Stomach smooth muscle (tissue), 2 donors: ENCODE data around the gene FRMD3.

Experiments
- H3K27ac ChIP-seq: one replicate; pipeline ENCODE4 v1.7.0; 2013; ENCODE audit warnings: mild to moderate bottlenecking, low read length, inconsistent platforms
- H3K27me3 ChIP-seq, 2 donors: one replicate each; pipeline ENCODE4 v1.7.0; 2013; ENCODE audit warnings: low read length in 2 of 2; ENCODE audit not compliant: insufficient read depth in 2 of 2, control insufficient read depth in 1 of 2
- H3K36me3 ChIP-seq, 2 donors: one replicate each; pipeline ENCODE4 v1.7.0; 2013; ENCODE audit warnings: low read length in 2 of 2; ENCODE audit not compliant: control insufficient read depth in 2 of 2, insufficient read depth in 2 of 2
- H3K4me1 ChIP-seq: one replicate; pipeline ENCODE4 v1.7.0; 2013; ENCODE audit warnings: low read length; ENCODE audit not compliant: control insufficient read depth, insufficient read depth
- H3K4me3 ChIP-seq, 2 donors: one replicate each; pipeline ENCODE4 v1.7.0; 2013; ENCODE audit warnings: low read length in 2 of 2
- H3K9ac ChIP-seq, 2 donors: one replicate each; pipeline ENCODE4 v1.7.0; 2013; ENCODE audit warnings: low read length in 2 of 2, mild to moderate bottlenecking in 1 of 2
- H3K9me3 ChIP-seq, 2 donors: one replicate each; pipeline ENCODE4 v1.7.0; 2013; ENCODE audit warnings: low read length in 2 of 2; ENCODE audit not compliant: control insufficient read depth in 2 of 2
- donor health status: healthy.
- donor health status: Pancreatic carcinoma.

Gene FRMD3

DNA sequence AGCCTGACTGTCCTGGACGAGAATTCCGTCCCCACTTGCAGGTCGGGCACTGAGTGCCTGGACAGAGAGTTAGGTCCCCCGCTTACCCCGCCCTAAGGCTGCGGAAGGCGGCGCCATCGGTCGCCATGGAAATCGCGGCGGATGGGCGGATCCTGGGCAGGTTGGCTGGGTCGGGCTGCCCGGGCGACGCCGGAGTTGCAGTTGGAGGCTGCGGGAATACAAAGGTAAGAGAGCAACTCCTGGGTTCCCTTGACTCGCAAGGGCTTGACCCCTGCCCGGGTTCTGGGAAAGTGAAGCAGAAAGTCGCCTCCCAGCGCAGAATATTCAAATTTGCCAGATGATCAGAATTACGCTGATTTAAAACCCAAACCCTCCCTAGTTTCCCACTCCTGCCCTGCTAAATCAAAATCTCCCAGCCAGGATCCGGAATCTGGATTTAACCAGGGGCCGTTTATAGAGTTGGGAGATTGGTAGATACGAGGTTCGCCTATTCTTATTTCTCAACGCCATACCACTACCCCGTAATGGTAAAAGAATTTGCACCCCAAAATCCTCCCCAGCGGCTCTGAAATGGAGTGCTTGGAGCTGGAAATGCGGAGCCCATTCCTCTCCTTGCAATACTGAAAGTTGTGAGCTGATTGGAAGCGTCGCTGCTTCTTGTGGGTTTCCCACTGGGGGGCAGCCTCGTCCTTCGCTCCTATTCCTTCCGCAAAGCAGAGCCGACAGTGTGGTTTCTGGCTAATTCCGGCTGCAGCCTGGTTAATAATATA lies 318.9 kb downstream of the FRMD3 start:
- Histone ChIP-seq H3K9ac (peak overlapping the region; percentile 51 to 84), H3K9me3 (no peaks in the 10 kb centered on the region), H3K27me3 (no peaks in the 10 kb centered on the region), H3K4me1 (peaks cover 6% of the 10 kb centered on the region), H3K36me3 (no peaks in the 10 kb centered on the region), H3K4me3 (peak overlapping the region; percentile 79), H3K27ac (peak overlapping the region; percentile 53)

DNA sequence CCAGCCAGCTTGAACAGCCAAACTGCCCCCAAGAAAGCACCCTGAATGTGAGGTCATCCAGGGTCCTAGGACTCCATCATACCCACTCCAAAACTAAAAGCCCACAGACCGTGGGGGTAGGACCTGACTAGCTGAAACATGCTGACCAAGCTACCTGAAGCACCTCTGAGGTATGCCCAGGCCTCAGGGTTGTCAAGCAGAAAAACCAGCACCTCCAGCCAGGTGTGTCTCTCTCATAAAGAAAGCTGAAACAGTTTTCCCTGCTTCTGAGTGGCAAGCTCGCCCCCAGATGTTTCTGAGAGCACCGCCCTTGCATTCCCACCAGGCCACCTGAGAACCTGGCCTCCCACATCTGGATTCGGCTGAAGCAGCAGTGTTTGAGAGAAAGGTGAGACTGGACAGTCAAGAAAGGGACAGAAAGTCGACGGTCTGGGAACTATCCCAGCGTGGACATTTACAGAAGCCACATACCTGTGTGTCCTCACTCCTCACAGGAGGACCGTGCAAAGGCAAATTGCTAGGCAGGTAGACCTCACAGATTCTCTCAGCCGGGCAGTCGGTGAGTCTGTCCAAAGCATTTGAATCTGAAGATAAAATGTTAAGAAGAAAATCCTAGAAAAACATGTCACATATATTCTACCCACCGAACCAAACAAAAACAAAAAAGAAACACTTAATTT lies 319.6 kb downstream of the FRMD3 start:
- H3K4me3 ChIP-seq, result peak overlapping the region in 1 of 2 donors; percentile 79
- H3K27me3 ChIP-seq, result no peaks in the 10 kb centered on the region
- H3K36me3 ChIP-seq, result no peaks in the 10 kb centered on the region
- no peak overlapping the region for H3K9ac ChIP-seq
- peaks cover 6% of the 10 kb centered on the region for H3K4me1 ChIP-seq
- no peak overlapping the region for H3K27ac ChIP-seq
- no peaks in the 10 kb centered on the region for H3K9me3 ChIP-seq

DNA sequence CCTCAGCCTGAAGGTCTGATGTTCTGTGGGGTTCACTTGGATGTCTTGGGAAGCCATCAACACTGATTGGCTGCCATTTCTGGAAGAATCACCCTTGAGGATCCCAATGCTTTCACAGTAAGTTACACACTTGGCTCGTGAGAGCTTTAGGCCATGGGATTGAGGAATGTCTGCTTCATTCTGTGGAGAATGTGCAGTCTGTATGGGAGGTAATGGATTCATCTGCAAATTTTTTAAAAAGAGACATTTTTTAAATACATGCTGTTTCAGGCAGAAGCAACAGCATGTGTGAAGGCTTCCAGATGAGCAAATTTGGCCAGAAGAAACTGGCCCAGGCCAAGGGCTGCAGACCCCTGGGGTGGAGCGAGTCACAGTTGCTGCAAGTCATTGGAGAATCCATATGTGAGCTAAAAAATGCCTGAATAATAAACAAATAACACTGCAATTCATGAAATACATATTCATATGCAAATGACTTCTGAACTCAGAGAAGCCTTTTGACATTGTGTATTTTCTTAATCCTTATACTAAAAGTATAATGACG lies 328.9 kb downstream of the FRMD3 start:
- no peaks in the 10 kb centered on the region for H3K36me3 ChIP-seq
- H3K27me3 ChIP-seq, result no peaks in the 10 kb centered on the region
- no peaks in the 10 kb centered on the region for H3K9me3 ChIP-seq
- H3K4me3 ChIP-seq, result no peak overlapping the region
- H3K27ac ChIP-seq, result no peak overlapping the region
- H3K9ac ChIP-seq, result no peak overlapping the region
- no peaks in the 10 kb centered on the region for H3K4me1 ChIP-seq

DNA sequence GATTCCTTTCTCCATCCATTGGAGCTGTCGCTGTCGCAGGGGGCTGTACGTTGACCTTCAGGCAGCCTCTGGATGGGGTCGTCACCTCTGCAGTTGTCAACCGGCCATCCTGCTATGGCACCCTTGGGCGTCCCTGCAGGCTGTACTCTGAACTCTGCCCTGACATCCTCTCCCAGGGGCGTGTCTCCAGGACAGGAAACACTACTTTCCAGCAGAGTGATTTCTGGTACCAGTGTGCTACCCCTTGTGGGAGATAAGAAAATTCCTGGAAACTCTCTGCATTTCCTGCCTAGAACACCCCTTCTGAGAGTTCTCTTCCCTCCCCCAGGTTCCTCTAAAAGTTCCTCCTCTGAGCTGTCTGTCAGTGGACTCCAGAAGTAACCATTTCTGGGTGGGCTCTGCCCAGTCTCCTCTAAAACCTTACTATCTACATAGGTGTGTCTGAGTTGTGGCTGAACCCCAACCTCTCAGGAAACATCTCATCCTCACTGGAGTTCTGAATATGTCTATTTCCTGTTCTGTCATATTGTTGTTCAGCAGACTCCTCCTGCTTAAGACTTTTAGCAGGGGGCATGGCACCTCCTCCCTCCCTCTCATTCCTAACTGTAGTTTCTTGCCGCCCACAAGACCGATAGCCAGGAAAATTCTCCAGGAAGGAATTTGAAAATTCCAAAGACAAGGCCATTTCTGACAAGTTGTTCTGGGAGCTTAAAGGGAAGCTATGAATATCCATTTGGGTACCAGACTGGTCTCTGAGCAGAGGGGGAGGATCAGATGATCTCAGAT lies 329.9 kb downstream of the FRMD3 start:
- Histone ChIP-seq H3K4me1 (no peaks in the 10 kb centered on the region), H3K27me3 (no peaks in the 10 kb centered on the region), H3K27ac (no peak overlapping the region), H3K4me3 (no peak overlapping the region), H3K9me3 (no peaks in the 10 kb centered on the region), H3K9ac (no peak overlapping the region), H3K36me3 (no peaks in the 10 kb centered on the region)

DNA sequence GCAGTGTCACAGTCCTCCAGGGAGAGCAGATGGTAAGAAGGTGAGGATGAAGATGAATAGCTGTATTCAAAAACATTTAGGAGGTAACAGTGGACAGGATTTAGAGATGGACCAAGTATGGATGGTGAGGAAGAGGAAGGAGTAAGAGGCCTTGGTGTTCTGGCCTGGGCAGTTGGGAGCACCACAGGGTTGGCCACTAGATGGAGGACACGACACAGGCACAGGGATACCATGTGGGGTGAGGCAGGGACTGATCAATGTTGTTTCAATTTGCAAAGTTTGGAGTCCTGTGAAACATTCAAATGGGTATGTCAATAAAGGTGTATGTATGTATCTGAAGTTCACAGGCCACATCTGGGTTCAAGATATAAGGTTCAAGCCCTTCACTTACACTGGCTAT lies 334.2 kb downstream of the FRMD3 start:
- no peaks in the 10 kb centered on the region for H3K9me3 ChIP-seq
- no peak overlapping the region for H3K9ac ChIP-seq
- H3K27ac ChIP-seq, result no peak overlapping the region
- H3K27me3 ChIP-seq, result no peaks in the 10 kb centered on the region
- no peaks in the 10 kb centered on the region for H3K36me3 ChIP-seq
- H3K4me1 ChIP-seq, result no peaks in the 10 kb centered on the region
- H3K4me3 ChIP-seq, result no peak overlapping the region

DNA sequence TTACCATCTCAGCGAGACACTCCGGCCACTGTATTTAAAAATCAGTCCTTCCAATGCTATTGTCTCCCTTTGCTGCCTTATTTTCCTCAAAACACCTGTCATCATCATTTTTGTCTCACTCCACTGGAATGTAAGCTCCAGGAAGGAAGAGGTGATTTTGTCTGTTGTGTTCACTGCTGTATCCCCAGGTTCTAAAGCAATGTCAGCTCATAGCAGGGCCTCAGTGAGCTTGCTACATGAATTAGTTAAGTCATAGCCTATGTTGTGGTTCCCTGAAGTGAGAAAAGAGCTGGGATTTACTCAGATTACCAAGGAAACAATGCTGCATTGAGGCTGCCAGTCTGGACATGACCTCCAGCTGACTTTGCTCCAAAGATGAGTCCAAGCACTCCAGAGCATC lies 337.7 kb downstream of the FRMD3 start:
- Histone ChIP-seq H3K4me3 (no peak overlapping the region), H3K4me1 (no peaks in the 10 kb centered on the region)

DNA sequence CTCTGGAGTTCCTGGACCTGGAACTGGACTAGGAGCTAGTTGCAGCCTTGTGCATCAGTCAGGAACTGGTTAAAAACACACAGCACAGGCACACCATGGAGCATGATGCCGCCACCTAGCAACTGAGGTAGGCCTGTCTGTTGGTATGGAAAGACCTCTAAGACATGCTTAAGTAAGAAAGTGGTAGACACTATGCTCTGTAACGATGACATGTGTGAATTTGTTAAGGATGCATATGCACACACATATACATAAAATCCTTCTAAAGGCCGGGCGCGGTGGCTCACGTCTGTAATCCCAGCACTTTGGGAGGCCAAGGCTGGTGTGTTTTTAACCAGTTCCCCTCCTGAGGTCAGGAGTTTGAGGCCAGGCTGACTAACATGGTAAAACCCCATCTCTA lies 338.4 kb downstream of the FRMD3 start:
- Histone ChIP-seq H3K27ac (no peak overlapping the region), H3K36me3 (no peaks in the 10 kb centered on the region), H3K4me1 (no peaks in the 10 kb centered on the region), H3K4me3 (no peak overlapping the region), H3K9ac (no peak overlapping the region), H3K9me3 (no peaks in the 10 kb centered on the region), H3K27me3 (peaks cover 2 to 4% of the 10 kb centered on the region in 2 donors)

More for the DNA sequence above, 337.7 kb downstream of the FRMD3 start:
- H3K9me3 ChIP-seq, result no peaks in the 10 kb centered on the region
- no peak overlapping the region for H3K9ac ChIP-seq
- peaks cover 2 to 3% of the 10 kb centered on the region in 2 donors for H3K27me3 ChIP-seq
- no peaks in the 10 kb centered on the region for H3K36me3 ChIP-seq
- H3K27ac ChIP-seq, result no peak overlapping the region

DNA sequence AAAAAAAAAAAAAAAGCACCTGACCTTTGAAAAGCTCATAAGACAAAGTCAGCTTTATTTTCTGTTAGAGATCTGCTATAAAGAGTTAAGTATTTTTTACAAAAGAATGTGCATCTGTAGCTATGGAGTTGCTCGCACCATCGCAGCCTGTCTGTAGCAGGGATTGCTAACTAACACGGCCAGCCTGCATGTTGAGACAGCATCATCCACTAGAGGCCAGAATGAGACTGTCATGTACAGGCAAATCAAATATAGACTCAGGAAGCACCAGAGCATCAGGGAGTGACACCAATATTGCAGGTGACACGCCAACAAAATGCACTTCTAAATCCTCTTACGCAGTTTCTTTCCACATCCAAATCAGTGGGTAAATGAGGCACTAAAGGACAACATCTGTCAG lies 339.0 kb downstream of the FRMD3 start:
- H3K9ac ChIP-seq, result no peak overlapping the region
- H3K27me3 ChIP-seq, result peaks cover 2 to 7% of the 10 kb centered on the region in 2 donors
- H3K27ac ChIP-seq, result no peak overlapping the region
- no peak overlapping the region for H3K4me3 ChIP-seq
- H3K36me3 ChIP-seq, result no peaks in the 10 kb centered on the region
- no peaks in the 10 kb centered on the region for H3K9me3 ChIP-seq
- no peaks in the 10 kb centered on the region for H3K4me1 ChIP-seq

DNA sequence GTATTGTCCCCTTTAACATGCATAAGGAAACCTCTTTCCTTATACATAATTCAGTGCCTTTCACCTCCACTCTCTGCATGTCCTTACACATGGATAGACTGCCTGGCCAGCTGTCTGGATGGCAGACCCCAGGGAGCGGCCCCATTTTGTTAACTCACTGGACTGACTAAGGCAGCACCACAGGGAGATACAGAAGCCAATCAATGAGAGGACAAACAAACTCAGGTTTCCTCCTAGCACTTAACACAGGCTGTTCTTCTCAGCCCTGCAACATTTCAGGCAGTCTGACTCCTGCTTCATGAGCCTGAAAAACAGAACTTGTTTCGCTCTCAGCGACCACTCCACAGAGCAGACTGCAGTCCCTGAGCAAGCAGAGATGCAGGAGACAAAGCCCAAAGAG lies 339.8 kb downstream of the FRMD3 start:
- Histone ChIP-seq H3K27me3 (peaks cover 2 to 7% of the 10 kb centered on the region in 2 donors), H3K9ac (no peak overlapping the region), H3K27ac (no peak overlapping the region), H3K36me3 (no peaks in the 10 kb centered on the region), H3K4me1 (no peaks in the 10 kb centered on the region), H3K9me3 (no peaks in the 10 kb centered on the region), H3K4me3 (no peak overlapping the region)

DNA sequence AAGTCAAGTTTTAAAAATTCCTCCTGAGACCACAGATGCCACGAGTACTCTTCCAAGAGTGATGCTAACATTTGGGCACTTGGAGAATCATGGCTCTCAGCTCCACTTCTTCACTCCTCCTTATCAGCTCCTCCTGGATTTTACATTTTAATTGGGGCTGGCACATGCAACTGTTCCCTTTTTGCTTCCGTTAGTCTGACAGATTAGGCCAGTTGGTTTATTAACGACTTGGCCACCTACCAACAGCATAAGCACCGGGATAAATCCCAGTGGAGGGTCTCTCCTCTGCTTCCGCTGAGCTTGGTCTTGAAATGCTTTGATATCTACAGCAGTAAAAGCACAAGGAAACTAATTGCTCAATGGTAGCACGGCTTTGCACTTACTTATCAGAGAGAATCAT lies 340.6 kb downstream of the FRMD3 start:
- H3K27ac ChIP-seq, result no peak overlapping the region
- no peaks in the 10 kb centered on the region for H3K36me3 ChIP-seq
- H3K4me3 ChIP-seq, result no peak overlapping the region
- H3K4me1 ChIP-seq, result no peaks in the 10 kb centered on the region
- peaks cover 2 to 7% of the 10 kb centered on the region in 2 donors for H3K27me3 ChIP-seq
- H3K9me3 ChIP-seq, result no peaks in the 10 kb centered on the region
- H3K9ac ChIP-seq, result no peak overlapping the region
